Right lobe of liver (tissue), 4 donors: Measurements from ENCODE around the gene DSCAML1.

Source experiments
- POLR2A ChIP-seq: fragments of 450-650 bp; IDR thresholded peaks from one replicate; pipeline ENCODE4 v1.6.1; 2017; ENCODE audit warnings: antibody characterized with exemption, mild to moderate bottlenecking
- TF ChIP-seq, protein P1 (sequence below), 4 donors: fragments of 200-600 bp in 3 of 4; fragments of 450-650 bp in 1 of 4; IDR thresholded peaks; one replicate each; pipeline versions ENCODE4 v1.5.1 to v1.8.0; 2016 to 2022; ENCODE audit warnings: antibody characterized with exemption in 4 of 4, mild to moderate bottlenecking in 2 of 4
- donor health status: DM: no; HTN: no; CAD: no.
- donor health status: DM: no; HTN: no; CAD: no.
- donor health status: DM: no; HTN: yes; CAD: no.

DNA sequence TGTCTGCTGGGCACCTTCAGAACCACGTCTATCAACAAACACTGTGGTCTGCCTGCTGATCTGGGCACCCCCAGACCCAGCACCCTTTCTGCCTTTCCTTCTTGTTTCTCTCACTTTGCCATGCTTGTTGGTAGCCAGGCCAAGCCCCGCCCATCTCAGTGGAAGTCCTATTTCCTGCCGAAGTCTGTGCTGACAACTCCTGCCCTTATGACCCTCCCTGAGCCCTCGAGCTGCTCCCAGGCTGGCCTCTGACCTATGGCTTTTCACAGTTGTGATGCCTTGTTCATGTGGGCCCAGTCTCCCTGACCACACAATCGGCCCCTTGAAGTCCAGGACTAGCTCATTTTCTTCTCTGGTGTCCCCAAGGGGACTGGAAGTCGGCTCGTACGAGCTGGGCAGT is 132.1 kb downstream of the DSCAML1 start:
- TF ChIP-seq, protein P1, sequence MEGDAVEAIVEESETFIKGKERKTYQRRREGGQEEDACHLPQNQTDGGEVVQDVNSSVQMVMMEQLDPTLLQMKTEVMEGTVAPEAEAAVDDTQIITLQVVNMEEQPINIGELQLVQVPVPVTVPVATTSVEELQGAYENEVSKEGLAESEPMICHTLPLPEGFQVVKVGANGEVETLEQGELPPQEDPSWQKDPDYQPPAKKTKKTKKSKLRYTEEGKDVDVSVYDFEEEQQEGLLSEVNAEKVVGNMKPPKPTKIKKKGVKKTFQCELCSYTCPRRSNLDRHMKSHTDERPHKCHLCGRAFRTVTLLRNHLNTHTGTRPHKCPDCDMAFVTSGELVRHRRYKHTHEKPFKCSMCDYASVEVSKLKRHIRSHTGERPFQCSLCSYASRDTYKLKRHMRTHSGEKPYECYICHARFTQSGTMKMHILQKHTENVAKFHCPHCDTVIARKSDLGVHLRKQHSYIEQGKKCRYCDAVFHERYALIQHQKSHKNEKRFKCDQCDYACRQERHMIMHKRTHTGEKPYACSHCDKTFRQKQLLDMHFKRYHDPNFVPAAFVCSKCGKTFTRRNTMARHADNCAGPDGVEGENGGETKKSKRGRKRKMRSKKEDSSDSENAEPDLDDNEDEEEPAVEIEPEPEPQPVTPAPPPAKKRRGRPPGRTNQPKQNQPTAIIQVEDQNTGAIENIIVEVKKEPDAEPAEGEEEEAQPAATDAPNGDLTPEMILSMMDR (IDR thresholded peaks at IDR 0.05), result no peak
- TF ChIP-seq POLR2A, result no peak
